HL-60 (cell line): ENCODE data around the gene DLG1.

Experiments used
- POLR2AphosphoS5 ChIP-seq: IDR thresholded peaks from 2 replicates; pipeline ENCODE4 v1.6.1; 2012; ENCODE audit warnings: low read depth
- TF ChIP-seq, protein P1 (sequence below): IDR thresholded peaks from one replicate; pipeline ENCODE4 v1.5.1; 2011; ENCODE audit warnings: low read length, control low read depth, inconsistent platforms; ENCODE audit not compliant: insufficient read depth

- TF ChIP-seq, protein P1, sequence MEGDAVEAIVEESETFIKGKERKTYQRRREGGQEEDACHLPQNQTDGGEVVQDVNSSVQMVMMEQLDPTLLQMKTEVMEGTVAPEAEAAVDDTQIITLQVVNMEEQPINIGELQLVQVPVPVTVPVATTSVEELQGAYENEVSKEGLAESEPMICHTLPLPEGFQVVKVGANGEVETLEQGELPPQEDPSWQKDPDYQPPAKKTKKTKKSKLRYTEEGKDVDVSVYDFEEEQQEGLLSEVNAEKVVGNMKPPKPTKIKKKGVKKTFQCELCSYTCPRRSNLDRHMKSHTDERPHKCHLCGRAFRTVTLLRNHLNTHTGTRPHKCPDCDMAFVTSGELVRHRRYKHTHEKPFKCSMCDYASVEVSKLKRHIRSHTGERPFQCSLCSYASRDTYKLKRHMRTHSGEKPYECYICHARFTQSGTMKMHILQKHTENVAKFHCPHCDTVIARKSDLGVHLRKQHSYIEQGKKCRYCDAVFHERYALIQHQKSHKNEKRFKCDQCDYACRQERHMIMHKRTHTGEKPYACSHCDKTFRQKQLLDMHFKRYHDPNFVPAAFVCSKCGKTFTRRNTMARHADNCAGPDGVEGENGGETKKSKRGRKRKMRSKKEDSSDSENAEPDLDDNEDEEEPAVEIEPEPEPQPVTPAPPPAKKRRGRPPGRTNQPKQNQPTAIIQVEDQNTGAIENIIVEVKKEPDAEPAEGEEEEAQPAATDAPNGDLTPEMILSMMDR, result no peak
- TF ChIP-seq POLR2AphosphoS5, result no peak
Measured at GRCh38 chr3:197068077-197068476, 230.3 kb downstream of the DLG1 start.
